GM19043 (cell line): ENCODE results near the gene MUC4.
"Not testable (repeated sequence)": the region's sequence is repeated elsewhere in the genome, so short reads cannot be mapped to it uniquely, and the experiment has no call there.

Experiments used
- ATAC-seq: cut with Tn5 transposase; IDR thresholded peaks from one replicate; pipeline ENCODE4 v1.9.1; 2021; ENCODE audit warnings: low read depth; ENCODE audit not compliant: unreplicated experiment

MUC4 gene

DNA sequence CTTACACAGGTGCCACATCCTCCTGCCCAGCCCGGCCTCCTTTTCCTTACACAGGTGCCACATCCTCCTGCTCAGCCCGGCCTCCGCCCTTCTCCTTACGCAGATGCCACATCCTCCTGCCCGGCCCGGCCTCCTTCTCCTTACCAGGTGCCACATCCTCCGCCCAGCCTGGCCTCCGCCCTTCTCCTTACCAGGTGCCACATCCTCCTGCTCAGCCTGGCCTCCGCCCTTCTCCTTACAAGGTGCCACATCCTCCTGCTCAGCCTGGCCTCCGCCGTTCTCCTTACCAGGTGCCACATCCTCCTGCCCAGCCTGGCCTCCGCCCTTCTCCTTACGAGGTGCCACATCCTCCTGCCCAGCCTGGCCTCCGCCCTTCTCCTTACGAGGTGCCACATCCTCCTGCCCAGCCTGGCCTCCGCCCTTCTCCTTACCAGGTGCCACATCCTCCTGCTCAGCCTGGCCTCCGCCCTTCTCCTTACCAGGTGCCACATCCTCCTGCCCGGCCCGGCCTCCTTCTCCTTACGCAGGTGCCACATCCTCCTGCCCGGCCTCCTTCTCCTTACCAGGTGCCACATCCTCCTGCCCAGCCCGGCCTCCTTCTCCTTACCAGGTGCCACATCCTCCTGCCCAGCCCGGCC lies 4.7 kb upstream of the MUC4 start:
- ATAC-seq = not testable (repeated sequence)

GRCh38 chr3:195815169-195815771 lies 3.5 kb upstream of the MUC4 start:
- ATAC-seq = no peak

- no peak for ATAC-seq
These were observed 2.3 kb upstream of the MUC4 start for GRCh38 chr3:195813916-195814640.

DNA sequence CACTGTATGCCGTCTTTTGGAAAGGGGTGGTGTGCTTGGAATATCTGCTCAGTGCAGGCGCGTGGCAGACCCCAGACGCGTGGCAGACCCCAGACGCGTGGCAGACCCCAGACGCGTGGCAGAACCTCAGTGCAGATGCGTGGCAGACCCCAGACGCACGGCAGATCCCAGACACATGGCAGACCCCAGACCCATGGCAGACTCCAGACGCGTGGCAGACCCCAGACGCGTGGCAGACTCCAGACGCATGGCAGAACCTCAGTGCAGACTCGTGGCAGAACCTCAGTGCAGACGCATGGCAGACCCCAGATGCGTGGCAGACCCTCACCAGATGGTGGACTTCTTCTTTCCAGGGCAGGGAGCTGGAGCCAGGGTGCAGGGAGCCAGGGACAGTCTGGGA lies 637 bp upstream of the MUC4 start:
- no peak for ATAC-seq

DNA sequence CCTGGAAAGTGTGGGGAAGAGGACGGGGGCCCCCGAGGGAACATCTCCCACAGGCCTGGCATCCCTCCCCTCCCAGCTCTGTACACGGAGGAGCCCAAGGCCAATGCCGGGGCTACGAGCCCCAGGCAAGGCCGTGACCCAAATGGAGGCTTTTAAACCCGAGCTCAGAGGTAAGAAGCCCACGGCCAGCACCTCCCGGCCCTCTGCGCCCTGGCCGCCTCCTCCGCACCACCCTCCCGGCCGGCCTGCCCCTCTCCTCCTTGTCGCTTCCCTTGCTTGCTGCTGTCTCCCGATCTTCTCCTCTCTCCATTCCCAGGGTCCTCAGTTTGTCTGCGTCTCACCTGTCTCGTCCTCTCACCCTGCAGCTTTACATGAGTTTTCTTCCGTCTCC lies 1.3 kb downstream of the MUC4 start:
- ATAC-seq = no peak

- no peak for ATAC-seq
These were observed 1.8 kb downstream of the MUC4 start for GRCh38 chr3:195809796-195810454.

DNA sequence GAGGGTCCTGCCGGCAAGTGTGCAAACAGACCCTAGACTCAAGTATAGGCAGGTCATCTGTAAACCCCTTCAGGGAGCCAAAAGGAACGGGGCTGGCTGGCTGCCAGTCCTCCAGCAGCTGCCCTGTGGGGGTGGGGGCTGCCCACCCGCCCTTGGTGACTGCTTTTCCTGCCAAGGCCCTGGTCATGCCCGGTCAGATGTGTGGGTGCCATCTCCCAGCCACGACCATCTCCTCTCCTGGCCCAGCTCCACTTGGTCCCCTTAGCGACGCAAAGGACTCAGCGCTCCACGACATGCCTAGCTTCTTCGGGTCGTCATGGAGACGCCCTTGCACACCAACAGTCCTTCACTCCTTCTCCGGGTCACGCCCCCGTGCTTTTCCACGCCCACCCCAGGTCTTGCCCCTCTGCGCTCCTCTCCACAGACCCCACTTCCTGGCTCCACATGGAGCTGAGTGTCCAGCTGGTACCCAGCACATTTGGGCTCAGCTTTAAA lies 2.4 kb downstream of the MUC4 start:
- no peak for ATAC-seq

DNA sequence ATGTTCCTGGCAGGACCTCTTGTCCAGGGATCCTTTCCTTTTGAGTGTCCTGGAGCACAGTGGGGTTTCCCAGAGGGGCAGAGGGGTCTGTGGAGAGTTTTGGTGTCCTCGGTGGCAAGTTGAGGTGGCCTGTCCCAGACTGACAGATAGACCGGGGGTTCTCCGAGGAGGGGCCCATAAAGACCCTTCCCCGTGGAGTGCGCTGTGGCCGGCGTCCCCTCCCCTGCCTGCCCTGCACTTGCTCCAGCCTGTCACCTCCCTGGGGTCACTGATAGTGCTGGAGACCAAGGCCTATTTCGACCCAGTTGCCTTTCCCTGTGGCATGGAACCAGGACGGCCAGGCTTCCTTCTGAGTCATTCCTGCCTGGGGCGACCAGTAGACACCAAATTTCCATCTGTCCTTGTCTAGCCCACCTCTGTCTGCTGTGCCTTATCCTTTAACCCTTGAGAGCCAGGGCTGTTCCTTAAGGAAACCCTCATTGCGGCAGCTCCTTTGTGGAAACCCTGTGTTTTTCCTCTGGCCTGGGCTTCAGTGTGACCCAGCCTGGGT lies 2.9 kb downstream of the MUC4 start:
- no peak for ATAC-seq

DNA sequence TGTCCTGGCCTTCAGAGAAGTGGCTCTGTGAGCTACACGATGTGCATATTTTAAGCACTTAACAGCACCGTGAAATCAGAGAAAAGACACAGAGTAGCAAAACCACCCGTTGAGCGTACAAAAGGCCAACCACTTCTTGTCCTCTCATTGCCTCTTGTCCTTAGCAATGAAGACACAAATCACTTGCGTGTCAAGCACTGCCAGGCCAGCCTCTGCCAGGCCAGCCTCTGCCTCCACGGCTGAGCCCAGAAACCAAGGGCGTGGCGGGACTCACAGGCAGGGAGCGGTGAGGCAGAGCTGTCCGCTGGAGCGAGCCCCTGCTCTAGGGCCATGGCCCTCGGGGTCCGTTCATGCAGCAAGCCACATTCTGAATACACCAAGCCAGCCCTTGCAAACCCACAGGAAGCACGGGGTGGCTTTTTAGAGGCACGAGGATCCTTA lies 4.0 kb downstream of the MUC4 start:
- no peak for ATAC-seq

GRCh38 chr3:195806916-195807231 lies 4.9 kb downstream of the MUC4 start:
- no peak for ATAC-seq

DNA sequence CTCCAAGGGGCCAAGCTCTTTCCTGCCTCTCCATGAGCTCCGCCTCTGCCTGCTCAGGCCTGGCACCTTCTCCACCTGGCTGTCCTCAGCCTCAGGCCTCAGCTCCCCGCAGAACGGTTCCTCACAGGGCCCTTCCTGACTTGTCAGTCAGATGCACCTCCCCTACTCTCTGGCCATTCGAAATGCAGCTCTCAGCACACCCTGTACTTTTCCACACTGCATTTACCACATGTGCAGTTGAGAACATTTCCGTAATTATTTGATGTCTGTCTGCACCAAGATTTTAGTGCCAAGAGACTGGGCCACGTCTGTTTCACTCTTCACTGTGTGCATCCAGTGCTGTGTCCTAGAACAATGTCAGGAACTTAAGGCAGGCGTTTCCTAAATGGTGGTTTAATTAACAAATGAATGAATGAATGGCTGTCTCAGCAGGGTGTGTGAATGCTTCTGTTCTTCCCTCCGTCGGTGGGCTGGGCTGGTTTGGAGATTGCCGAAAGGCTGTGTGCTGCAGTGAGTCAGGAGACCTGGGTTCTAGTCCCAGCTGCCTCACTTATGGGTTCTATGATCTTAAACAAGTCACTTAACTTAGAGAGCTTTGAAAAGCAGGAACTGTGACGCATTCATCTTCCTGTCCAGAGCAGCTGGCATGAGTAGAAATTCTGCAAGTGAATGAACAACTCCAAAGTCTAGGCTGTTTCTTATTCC lies 5.4 kb downstream of the MUC4 start:
- no peak for ATAC-seq

DNA sequence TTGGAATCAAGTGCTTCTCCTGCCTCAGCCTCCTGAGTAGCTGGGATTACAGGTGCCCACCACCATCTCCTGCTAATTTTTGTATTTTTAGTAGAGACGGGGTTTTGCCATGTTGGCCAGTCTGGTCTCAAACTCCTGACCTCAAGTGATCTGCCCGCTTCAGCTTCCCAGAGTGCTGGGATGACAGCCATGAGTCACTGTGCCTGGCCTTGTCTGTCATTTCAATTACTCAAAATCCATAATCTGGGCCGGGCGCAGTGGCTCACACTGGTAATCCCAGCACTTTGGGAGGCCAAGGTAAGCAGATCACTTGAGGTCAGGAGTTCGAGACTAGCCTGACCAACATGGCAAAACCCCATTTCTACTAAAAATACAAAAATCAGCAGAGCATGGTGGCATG lies 6.1 kb downstream of the MUC4 start:
- ATAC-seq = not testable (repeated sequence)

GRCh38 chr3:195805181-195805580 lies 6.5 kb downstream of the MUC4 start:
- ATAC-seq = no peak

GRCh38 chr3:195803289-195803908 lies 8.3 kb downstream of the MUC4 start:
- no peak for ATAC-seq

DNA sequence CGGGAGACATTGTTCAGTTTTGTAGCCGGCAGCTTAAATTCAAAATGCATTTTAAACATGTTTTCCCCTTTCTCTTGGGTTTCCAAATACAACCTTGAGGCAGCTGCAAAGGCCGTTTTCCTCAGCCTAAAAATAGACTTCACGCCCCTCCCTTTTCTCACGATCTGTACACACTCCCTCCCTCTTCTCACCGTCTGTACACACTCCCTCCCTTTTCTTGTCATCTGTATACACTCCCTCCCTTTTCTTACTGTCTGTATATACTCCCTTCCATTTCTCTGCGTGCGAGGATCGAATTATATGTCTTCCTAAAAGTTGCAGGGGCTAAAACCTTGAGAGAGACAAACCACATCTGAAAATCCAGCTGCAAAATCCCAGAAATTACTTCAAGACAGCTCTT lies 8.9 kb downstream of the MUC4 start:
- ATAC-seq = no peak

DNA sequence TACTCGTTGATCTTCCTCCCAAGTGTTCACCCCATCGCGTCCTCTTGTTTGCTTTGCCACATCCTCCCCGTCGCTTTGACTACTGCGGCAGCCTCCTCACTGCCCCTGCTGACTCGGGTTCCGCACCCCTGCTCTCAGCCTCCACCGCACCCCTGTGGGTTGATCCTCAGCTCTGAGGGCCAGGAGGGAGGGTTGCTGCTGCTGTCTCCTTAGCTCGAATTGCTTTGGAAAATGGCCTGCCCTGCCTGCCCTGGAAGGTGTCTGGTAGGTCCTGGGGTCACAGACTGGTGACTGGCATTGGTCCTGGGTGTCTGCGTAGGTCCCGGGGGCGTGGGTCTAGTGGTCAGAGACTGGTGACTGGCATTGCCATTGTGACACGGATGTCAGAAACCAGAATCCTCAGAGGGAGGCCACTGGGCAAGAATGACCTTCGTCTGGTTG lies 9.4 kb downstream of the MUC4 start:
- ATAC-seq = no peak

DNA sequence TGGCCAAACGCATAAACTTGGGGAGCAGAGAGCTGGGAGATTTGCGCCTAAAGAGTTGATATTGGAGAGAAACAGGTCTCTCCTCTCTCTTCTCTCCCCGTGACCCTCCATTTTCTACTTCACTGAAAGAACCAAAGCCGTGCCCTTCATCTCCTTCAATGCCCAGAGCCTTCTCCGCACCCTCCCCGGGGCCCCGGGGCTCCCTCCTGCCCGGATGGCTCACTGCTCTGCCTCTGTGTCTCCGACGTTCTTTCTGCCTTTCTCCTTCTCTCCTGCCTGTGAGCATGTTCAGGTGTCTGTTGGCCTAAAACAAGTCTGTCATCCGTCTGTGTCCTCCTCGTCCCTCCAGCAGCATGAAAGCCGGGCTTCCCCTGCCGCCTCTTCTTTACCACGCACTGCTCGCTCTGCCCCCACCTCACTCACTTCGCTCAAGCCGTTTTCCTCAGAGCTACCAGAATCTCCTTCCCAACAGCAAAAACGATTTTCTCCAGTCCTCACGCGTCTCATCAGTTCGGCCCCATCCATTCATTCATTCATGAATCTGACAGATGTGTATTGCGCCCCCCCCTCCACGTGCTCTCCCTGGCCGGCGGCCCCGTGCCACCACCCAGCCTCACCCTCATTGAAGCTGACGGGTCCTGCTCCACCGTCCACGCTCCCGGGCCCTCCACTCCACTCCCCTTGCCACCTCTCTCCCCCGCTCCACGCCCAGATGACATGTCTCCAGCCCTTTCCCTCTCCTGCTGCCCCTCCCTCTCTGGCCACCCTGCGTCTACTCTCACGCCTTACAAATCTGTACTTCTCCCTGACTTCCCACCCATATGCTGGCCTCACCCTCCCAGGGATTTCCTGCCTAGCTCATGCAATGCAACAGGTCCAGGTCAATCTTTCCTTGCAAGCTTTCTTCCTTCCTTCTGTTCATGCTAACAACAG lies 10.2 kb downstream of the MUC4 start:
- ATAC-seq = no peak

DNA sequence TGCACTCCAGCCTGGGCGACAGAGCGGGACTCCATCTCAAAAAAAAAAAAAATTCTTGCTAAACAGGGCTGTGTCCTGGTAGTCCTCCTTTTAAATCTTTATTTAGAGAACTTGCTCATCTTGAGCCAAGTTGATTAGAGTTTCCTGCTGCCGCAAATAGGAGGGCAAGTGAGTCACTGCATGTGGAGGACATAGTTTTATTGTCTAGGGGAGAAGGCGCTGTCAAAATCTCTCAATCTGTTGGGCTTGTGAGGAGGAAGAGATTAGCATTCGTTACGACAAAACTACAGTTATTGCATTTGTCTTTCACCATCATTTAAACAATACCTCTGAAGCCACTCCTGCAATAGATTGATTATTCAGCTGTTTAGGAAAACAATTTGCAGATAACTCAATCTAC lies 11.5 kb downstream of the MUC4 start:
- ATAC-seq = no peak

GRCh38 chr3:195796795-195797194 lies 14.9 kb downstream of the MUC4 start:
- ATAC-seq = no peak
